ENCODE results near the gene ACOT8.
A peak's percentile ranks its signal among the peaks of the same experiment; 100 is the strongest.
"Not testable (repeated sequence)": the region's sequence is repeated elsewhere in the genome, so short reads cannot be mapped to it uniquely, and the experiment has no call there.

The ACOT8 gene

DNA sequence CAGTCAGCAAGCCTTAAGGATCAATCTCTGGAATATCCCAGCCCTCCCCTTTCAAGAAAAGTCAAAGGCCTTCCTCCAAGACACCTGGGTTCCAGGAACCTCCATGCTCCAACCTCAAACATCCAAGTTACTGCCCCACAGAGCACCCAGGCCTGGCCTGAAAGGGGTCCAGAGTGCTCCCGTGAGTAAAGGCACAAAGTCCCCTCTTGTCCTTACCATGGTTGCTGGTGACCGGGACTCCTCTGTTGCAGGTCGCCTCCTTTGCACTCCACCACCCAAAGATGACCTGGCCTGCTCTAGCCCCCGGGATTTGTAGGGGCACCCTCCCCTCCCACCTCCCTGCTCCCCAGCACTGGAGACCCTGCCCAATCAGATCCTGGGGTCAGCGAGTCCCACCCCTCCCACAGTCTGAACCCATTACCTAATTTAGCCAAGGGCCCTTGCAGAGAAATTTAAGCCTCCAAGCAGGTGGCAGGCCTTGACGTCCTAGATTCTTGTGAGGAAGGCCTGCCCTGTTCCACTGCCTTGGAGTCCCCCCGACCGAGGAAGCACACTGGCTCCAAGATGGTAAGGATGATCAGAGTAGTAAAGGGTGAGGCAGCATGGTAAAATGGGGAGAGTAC is 30.1 kb downstream of the ACOT8 start, which contains the start of gene TNNC2:
Gene TNNC2, minus strand, starts transcription at position 283 of the 623 bp plus-strand sequence. Its CDS starts 64 bp downstream, at position 219.
- DNase-seq (ENCODE audit: low read depth): no peak

DNA sequence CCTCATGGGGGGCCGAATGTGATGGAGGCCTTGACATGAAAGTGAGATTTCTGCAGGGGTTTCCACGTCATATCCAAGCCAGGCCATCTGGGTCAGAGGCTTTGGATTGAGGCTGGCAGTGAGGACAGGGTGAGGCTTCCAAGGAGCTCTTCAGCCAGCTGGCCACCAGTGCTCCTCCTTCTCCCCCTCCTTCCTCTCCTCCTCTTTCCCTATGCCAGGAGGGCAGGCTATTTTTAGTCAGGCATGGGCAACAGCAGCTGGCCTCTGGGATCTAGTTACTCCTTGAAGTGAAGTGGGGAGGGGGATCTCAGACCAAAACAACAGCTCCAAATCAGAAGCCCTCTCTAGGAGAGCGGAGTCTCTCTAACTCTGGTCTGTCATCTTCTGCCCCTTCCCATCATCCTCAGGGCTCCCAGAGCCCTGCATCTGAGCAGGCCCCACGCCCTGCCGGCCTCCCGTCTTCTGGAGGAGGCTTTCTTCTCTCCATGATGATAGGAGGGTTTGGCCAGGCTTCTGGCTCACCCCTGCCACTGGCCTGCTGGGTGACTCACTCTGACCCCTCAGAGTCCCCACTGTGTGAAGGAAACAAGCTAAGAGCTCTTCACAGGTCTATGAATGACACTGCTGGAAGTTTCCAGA is 30.7 kb downstream of the ACOT8 start:
- no peak for DNase-seq (ENCODE audit: low read depth)

DNA sequence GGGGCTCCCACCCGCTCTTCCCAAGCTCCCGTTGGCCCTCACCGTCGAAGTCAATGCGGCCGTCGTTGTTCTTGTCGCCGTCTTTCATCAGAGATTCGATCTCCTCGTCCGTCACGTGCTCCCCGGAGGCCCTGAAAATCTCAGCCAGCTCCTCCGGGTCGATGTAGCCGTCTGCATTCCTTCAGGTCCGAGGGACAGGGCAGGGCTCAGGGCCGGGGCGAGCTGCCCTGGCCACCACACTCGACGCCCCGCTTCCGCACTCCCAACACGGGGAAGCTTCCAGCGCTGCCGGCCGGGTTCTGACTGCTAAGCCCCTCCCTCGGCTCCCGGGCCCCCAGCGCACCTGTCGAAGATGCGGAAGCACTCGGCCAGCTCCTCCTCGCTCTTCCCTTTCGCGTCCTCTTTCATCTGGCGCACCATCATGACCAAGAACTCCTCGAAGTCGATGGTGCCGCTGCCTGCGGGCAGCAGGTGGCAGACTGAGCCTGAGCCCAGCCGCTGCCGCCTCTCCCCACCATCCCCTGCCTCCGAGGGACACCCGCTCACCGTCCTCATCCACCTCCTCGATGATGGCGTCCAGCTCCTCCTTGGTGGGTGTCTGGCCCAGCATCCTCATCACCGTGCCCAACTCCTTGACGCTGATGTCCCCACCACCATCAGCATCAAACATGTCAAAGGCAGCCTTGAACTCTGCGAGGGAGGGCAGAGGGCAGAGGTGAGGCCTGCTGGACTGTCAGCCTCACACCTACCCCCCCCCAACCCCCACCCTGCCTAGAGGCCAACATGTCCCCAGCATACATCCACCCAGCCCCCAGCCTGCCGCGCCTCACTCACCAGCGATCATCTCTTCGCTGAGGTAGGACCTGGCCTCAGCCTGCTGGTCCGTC is 33.0 kb downstream of the ACOT8 start:
- peak; percentile 27 for DNase-seq (ENCODE audit: low read depth)

DNA sequence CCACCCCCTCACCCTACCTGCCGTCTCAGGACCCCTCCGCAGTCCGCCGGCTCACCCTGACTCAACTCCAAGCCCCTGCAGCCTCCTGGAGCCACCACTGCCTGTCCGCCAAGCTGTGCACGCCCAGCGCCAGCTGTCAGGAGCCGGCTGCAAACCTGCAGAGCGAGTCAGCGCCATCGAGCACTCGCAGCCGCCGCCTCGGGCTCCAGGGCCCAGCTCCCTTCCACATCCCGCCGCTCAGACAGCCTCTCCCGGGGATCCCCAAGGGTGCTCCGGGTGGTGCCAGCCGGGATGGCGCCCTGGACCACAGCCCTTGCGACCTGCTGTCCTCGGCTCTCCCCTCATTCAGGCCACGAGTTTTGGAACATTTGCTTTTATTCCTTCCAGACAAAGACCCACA is 34.3 kb downstream of the ACOT8 start:
- no peak for DNase-seq (ENCODE audit: low read depth)

DNA sequence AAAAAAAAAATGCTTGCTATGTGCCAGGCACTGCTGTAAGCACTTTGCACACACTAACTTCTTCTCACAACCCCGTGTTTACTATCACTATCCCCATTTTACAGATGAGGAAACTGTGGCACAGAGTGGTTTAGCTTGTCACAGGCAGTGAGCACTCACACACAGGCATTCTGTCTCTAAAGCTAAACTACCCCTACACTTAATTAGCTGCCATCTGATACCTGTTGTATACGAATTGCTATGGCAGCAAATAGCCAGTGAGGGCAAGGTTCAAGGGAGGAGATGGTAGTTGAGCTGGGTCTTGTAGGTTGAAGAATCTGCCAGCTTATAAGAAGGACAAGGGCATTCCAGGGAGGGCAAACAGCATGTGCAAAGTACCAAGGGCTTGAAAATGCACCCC is 35.2 kb downstream of the ACOT8 start:
- DNase-seq (ENCODE audit: low read depth): no peak

DNA sequence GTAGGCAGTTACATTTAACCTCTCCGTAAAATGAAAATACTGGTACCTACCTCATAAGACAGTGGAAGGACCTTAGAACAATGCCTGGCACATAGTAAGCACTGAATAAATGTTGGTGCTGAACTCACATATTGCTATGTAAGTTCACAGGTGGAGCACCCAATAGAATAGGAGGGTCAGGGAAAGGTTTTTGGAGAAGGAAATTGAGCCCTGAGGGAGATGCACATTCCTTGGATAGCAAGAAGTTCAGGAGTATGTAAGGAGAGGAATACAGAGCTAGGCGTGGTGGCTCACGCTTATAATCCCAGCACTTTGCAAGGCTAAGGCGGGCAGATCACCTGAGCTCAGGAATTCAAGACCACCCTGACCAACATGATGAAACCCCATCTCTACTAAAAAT is 37.7 kb downstream of the ACOT8 start:
- no peak for DNase-seq (ENCODE audit: low read depth)

DNA sequence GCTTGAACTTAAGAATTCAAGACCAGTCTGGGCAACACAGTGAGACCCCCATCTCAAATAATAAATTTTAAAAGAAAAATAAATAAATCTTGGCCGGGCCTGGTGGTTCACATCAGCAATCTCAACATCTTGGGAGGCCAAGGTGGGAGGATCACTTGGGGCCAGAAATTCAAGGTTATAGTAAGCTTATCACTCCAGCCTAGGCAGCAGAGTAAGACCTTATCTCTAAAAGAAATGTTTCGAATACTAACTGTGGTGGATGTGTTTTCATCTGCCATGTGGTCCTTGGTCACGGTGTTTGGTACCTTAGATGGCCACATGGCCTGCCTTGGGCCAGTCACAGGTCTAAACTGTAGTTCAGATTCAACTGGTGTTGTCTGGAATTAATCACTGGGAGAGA is 39.0 kb downstream of the ACOT8 start:
- DNase-seq (ENCODE audit: low read depth): no peak

DNA sequence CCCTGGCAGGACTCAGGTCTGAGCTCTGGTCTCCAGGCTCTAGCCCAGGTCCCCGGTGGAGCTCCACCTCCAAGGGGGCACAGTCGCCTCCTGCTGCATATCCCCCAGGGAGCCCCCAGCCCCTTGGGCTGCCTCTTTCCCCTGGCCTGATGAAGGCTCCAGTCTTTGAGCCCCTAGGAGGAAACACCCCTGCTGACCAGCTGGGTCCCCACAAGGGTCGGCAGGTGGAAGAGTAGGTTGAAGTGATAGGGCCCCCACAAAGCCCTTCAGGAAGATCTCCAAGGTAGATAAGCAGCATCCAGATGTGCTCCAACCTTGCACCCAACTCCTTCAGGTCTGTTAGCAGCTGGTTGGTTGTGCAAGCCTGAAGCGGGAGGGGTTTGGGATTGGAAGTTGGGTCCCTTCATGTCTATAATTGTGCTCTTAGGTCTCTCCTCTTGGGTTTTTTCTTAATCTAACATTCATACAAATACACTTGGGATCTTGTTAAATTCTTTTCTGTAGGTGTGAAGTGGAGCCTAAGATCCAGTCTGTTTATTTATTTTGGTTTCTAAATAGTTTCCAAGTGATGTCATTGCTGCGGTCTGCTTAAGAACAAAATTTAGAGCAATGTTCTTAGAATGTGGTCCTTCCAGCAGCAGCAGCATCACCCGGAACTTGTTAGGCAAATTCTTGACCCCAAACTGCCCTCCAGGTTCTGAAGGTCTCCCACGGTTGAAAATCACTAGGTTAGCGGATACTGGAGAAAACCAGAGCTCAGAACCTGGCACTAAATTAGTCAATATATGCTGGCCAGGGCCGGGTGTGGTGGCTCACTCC is 39.6 kb downstream of the ACOT8 start:
- DNase-seq (ENCODE audit: low read depth): no peak

DNA sequence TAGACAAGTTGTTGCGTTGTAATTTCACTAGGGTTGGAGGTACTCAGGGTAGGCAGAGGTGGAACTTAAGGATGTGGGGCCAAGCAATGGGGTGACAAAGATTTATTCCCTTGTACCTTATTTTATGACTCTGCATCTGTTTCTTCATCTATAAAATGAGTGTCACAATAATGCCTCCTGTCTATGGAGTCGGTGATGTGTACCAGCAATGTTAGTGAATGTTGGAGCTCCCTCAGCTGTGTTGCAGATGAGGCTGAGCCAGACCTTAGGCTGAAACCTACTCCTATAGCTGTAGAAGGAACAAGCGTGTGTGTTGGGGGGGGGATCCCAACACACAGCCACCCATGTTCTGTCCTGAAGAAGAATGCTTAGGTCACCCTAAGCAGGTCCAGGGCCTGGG is 40.2 kb downstream of the ACOT8 start:
- no peak for DNase-seq (ENCODE audit: low read depth)

DNA sequence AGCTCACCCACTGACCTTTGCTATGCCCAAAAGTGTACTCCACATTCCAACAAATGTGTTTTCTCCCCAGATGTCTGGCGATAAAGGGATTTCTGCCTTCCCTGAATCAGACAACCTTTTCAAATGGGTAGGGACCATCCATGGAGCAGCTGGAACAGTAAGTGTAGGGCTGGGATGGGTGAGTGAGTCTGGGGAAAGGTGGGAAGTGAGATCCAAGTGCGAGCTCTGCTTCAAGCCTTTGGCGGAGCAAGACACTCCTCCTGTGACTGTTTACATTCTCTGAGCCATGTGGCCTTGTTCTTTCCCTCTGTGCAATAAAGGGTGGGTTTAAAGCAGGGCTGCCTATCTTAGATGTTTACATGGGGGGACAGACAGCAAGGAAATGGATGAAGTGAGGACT is 42.9 kb downstream of the ACOT8 start:
- DNase-seq (ENCODE audit: low read depth): no peak

DNA sequence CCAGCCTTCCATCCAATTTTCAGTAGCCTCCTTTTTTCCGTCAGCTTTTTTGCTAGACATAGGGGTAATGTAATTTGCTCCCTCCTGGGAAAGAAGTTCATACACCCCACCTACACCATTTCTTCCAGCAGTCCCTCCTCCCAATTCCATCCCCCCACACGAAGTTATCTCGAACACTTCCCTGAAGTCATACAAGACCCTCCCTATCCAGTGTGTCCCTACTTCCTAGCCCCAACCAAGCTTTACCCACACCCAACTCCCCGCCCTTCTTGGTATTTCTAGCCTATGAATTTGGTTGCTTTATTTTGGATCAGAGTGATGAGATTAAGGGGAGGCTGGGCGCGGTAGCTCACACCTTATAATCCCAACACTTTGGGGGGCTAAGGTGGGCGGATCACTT is 43.7 kb downstream of the ACOT8 start:
- no peak for DNase-seq (ENCODE audit: low read depth)

DNA sequence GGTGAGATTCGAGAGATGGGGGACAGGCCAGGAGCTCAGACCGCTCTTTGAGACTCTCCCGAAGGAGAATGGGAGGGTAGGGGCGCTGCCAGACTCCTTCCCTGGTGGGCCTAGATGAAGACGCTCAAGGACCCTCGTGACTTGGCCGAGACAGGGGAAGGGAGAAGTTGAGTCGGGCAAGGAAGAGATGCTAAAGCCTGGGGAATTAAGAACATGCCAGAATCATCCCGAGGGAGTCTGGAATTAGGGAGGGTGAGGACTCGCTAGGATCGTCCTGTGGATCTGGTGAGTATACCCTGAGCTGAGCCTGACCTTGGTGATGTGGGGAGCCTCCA is 44.2 kb downstream of the ACOT8 start:
- DNase-seq (ENCODE audit: low read depth): no peak

DNA sequence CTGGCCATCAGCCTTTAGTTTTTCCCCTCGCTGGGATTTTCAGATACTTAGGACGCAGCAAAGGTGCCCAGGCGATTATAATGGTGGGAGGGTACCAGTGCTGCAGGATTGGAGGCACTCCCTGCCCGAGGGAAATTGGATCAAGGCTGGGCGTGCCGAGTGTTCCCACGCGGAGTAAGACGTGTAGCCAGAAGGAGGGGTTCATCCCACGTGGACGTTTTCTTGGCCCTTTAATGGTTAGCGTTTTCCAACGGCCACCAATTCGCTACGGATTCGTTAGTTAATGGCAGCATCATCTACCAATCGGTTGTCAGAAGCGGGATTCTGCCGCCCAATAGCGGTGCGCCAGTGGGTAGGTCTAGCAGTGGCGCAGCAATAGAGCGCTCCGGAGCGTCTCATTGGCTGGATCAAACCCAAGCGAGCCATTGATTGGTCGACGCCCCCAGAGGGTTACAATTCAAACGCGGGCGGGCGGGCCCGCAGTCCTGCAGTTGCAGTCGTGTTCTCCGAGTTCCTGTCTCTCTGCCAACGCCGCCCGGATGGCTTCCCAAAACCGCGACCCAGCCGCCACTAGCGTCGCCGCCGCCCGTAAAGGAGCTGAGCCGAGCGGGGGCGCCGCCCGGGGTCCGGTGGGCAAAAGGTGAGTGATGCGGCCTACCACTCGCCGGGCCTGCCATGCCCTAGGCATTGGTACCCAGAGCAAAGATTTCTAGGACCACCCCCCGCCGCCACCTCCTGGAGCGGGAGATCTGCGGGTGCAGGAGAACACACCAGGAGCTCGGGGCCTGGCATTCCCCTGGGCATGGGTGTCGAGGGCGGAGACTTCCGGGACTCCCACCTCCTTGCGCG is 44.8 kb downstream of the ACOT8 start, which contains the start of gene UBE2C:
Gene UBE2C, plus strand, starts transcription at position 488 of the 849 bp plus-strand sequence. Its CDS starts 52 bp downstream, at position 540.
- peak; percentile 84 for DNase-seq (ENCODE audit: low read depth)

DNA sequence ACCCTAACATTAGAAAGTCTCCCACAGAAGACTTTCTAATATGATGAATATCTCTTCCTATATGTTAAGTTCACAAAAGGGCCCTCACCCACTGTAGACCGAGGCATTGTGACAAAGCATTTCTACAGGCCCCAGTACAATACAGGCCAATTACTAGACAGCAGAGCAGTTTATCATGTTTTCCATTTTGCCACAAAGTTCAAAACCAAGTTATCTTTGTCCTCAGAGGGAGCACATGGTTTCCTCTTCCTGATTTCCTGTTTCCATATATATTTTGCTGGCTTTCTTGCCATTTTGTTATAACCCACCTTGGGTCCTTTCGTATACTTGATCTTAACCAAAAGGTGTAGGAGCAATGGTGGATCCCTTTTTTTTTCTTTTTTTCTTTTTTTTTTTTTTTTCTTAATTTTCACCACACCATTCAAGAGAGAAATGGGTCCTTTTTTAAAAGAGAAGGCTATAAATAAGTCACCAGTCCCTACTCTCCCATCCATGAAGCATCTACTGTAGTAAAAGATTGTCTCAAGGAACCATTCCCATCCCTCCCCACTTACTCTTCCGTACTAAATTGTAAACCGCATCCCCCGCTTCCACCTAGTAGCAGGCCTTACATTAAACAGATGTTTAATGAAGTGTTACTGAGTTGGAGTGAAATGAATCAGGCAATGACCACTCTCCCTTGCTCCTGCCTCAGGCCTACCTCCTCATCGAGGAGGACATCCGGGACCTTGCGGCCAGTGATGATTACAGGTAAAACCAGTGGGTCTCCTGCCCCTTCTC is 46.8 kb downstream of the ACOT8 start:
- DNase-seq (ENCODE audit: low read depth): no peak

DNA sequence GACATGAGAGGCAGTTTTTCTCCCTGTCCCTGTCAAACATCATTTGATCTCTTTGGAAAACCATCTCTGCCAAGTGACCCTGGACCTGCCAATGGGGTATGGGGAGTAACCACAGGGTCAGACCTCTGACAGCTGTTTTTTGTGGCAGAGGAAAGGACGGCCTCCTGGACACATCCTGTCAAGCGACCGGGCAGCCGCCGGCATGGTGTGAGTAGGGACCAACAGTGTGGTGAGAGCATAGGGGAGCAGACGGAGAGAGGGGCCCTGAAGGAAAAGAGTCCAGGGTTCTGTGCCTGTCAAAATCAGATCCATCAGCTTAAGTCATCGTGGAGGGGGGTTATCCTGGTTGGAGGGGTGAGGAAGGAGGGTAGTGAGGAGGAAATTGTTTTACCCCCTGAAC is 55.3 kb downstream of the ACOT8 start:
- no peak for DNase-seq (ENCODE audit: low read depth)

DNA sequence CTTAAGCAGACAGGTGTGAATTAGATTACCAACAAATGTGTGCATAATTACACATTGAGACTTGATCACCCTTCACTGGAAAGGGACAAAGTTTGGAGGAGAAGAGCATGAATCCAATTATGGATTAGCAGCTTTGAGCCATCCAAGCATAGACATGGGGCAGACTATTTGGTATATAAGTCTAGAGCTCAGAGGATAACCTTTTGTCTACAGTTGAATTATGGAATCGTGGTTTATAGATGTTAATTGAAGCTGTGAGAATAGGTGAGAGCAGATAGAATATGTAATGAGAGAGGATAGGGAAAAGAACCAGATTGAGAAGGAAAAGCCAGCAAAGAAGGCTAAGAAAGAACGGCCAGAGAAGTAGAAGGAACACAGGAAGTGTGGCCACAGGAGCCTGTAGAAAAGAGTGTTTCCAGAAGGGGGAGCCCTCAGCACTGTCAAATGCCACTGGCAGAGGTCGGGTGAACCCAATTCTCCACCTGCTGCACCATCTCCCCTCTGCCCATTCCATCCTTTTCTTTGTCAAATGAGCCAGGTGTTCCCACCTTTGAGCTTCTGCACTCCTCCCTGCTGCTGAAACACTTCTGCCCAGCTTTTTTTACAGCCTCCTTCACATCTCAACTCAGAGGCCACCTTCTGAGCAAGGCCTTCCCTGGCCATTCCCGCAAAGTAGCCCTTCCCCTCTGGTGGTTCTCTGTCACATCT is 58.1 kb downstream of the ACOT8 start:
- peak; percentile 40 for DNase-seq (ENCODE audit: low read depth)

DNA sequence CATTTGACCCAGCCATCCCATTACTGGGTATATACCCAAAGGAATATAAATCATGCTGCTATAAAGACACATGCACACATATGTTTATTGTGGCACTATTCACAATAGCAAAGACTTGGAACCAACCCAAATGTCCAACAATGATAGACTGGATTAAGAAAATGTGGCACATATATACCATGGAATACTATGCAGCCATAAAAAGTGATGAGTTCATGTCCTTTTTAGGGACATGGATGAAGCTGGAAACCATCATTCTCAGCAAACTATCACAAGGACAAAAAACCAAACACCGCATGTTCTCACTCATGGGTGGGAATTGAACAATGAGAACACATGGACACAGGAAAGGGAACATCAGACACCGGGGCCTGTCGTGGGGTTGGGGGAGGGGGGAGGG is 59.2 kb downstream of the ACOT8 start:
- not testable (repeated sequence) for DNase-seq (ENCODE audit: low read depth)

DNA sequence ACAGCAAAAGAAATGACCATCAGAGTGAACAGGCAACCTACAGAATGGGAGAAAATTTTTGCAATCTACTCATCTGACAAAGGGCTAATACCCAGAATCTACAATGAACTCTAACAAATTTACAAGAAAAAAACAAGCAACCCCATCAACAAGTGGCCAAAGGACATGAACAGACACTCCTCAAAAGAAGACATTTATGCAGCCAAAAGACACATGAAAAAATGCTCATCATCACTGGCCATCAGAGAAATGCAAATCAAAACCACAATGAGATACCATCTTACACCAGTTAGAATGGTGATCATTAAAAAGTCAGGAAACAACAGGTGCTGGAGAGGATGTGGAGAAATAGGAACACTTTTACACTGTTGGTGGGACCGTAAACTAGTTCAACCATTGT is 59.7 kb downstream of the ACOT8 start:
- DNase-seq (ENCODE audit: low read depth): not testable (repeated sequence)

DNA sequence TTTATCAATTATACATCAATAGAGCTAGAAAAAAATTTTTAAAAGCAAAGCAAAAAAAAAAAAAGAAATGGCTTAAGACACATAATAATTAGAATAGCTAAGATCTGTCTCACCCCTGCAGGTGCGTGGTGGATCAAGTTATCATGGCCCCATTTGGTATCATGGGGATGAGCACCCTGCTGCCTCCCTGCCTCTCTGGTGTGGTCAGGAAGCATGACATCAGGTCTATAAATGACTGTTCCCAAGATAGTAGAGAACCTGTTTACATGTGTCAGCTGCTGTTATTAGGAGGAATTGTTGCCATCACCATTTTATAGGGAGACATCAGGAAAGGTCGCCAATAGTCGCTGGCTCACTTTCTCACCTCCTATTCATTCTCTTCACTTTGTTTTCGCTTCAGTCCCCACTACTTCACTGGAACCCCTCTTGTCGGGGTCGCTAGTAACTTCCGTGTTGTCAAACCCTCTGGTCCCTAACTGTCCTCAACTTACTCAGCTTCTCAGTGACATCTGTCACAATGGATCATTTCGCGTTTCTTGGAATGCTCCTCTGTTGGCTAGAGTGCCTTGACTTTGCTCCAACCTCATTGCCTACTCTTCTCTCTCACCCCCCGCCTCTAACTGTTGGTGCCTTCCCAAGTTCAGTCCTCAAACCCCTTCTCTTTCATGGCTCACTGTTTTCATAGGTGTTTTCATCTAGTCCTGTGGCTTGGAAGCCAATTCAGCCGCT is 60.7 kb downstream of the ACOT8 start:
- no peak for DNase-seq (ENCODE audit: low read depth)

Data from stimulated activated CD8-positive, alpha-beta memory T cell treated with anti-CD3 and anti-CD28 coated beads, Interleukin-15, amount 100 ng/mL, for 1 hour (primary cell).